ENCODE measurements around the gene TRABD2B. TPM values are rescaled to one million over a fixed set of nuclear protein-coding genes. Genes with fewer than 3 reads are reported as not detected.

The TRABD2B gene
- total and polyA plus RNA-seq, 2 of the 4 experiments (the other 2 are of a cell fraction) = not detected

- Histone ChIP-seq H3K4ac (ENCODE audit: low read depth, low read length) (no peak overlapping the region), H3K56ac (ENCODE audit: extremely low read depth, insufficient read depth, low read length) (no peak overlapping the region), H2BK20ac (ENCODE audit: low read depth, low read length) (no peak overlapping the region), H2BK15ac (ENCODE audit: low read depth, low read length) (no peak overlapping the region), H3K23ac (ENCODE audit: low read depth, low read length) (no peak overlapping the region), H3K79me1 (ENCODE audit: low read depth in 1 of 2, low read length in 2 of 2) (no peaks in the 10 kb centered on the region), H4K20me1 (ENCODE audit: insufficient read depth, low read length) (no peaks in the 10 kb centered on the region), H3K4me2 (ENCODE audit: low read depth, low read length) (no peak overlapping the region), H4K91ac (ENCODE audit: insufficient read depth, low read depth, low read length) (no peak overlapping the region), H2BK120ac (ENCODE audit: low read depth, low read length) (no peak overlapping the region), H4K8ac (ENCODE audit: low read depth in 2 of 2, low read length in 2 of 2) (no peak overlapping the region), H2AK9ac (replicated peaks; ENCODE audit: low read depth, low read length, poor library complexity) (no peak overlapping the region), H2AFZ (replicated peaks; ENCODE audit: low read length, poor library complexity) (no peak overlapping the region), H3K9ac (ENCODE audit: low read depth, low read length) (no peak overlapping the region), H3K18ac (ENCODE audit: low read depth, low read length) (no peak overlapping the region), H2BK5ac (ENCODE audit: low read depth, low read length, poor library complexity, severe bottlenecking) (no peak overlapping the region), H2AK5ac (ENCODE audit: low read depth, low read length) (no peak overlapping the region), H3K27ac (ENCODE audit: insufficient read depth, low read length) (no peak overlapping the region), H3K9me3 (ENCODE audit: control insufficient read depth, insufficient read depth, low read length) (no peaks in the 10 kb centered on the region), H3K4me3 (ENCODE audit: insufficient read depth, low read depth, low read length) (no peak overlapping the region), H3K4me1 (ENCODE audit: control insufficient read depth, insufficient read depth, low read length) (no peaks in the 10 kb centered on the region), H3K9me1 (ENCODE audit: insufficient read depth, low read length) (no peaks in the 10 kb centered on the region), H3K14ac (replicated peaks; ENCODE audit: low read depth, low read length) (no peak overlapping the region), H4K5ac (ENCODE audit: low read depth, low read length) (no peak overlapping the region), H3K27me3 (ENCODE audit: control insufficient read depth, insufficient read depth, low read length) (no peaks in the 10 kb centered on the region), H3K36me3 (ENCODE audit: control insufficient read depth, insufficient read depth, low read length) (no peaks in the 10 kb centered on the region)
- BruUV-seq (replicated peaks) = no TSS peak
- dilution Hi-C loops (cut with HindIII; ENCODE audit: low sequenced_read_pairs, unreplicated experiment) = no loop called here
- WGBS, 2 experiments (ENCODE audit: extremely low coverage in 2 of 2, insufficient read length in 1 of 2) = no CpG with 5 or more reads among the region's 3 CpGs
- ATAC-seq (ENCODE audit: low read depth) = no peak
- CTCF ChIA-PET = no interaction called here
- POLR2A ChIA-PET (ENCODE audit: unreplicated experiment) = no interaction called here
- TF ChIP-seq ELK1 (IDR thresholded peaks at IDR 0.05; ENCODE audit: borderline replicate concordance, low read depth, low read length) (no peak), SMC3 (IDR thresholded peaks at IDR 0.05; ENCODE audit: low read depth, low read length) (no peak), FOS (IDR thresholded peaks at IDR 0.05; ENCODE audit: low read depth, low read length) (no peak), MXI1 (IDR thresholded peaks at IDR 0.05; ENCODE audit: borderline replicate concordance, low read depth, low read length) (no peak), RAD21 (IDR thresholded peaks at IDR 0.05; ENCODE audit: low read length) (no peak), CTCF (conservative IDR thresholded peaks at IDR 0.05; ENCODE audit: low read depth, low read length) (no peak), RFX5 (IDR thresholded peaks at IDR 0.05; ENCODE audit: low read depth, low read length) (no peak), RCOR1 (IDR thresholded peaks at IDR 0.05; ENCODE audit: insufficient replicate concordance, low read length) (no peak), MAZ (IDR thresholded peaks at IDR 0.05; ENCODE audit: borderline replicate concordance, low read depth, low read length) (no peak)
- no peak for DNase-seq
- intact Hi-C loops (cut with micrococcal nuclease) = no loop called here
- in situ Hi-C loops (cut with MboI; ENCODE audit: low sequenced_read_pairs) = no loop called here
Observed at GRCh38 chr1:47792779-47793178, 204.4 kb downstream of the TRABD2B start.
